ENCODE data around the gene ZBTB8A. TPM values are rescaled to one million over a fixed set of nuclear protein-coding genes. Genes with fewer than 3 reads are reported as not detected.

Gene ZBTB8A
- total and polyA plus RNA-seq, 2 of the 13 experiments (the other 11 are each of a cell fraction or from before 2014, with no cell fraction given) = 1.3 to 3.7 TPM

DNA sequence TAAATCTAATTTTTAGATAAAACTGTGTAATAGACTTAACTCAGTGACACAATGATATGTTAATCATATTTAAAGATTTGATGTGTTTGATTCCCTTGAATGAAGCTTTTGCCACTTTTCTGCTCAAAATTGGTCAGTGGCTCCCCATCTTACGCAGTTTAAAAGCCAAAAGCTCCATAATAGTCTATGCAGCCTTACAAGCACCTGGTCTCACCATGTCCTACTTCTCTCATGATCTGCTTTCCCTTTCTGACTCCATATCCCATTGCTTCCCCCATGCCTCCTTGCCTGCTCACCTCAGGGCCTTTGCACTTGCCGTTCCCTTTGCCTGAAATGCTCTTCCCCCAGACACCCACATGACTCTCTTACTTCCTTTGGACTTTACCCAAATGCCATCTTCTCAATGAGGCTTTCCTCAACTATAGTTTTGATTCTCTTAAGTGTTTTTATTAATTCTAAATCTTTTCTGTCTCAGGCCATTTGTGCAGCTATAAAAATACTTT lies 1.9 kb downstream of the ZBTB8A start:
- POLR2A ChIA-PET = no interaction called here
- no TSS peak for BruUV-seq (replicated peaks)
- Histone ChIP-seq H3K27ac (ENCODE audit: extremely low read length, insufficient read depth, low read length) (no peak overlapping the region), H4K20me1 (ENCODE audit: insufficient read depth, low read length) (no peaks in the 10 kb centered on the region), H3K79me2 (ENCODE audit: insufficient read depth, low read length) (no peaks in the 10 kb centered on the region), H3K4me1 (ENCODE audit: insufficient read depth, low read length) (peaks cover 22% of the 10 kb centered on the region), H2AFZ (ENCODE audit: low read length) (no peak overlapping the region), H3K36me3 (replicated peaks in 1 of 2; ENCODE audit: control insufficient read depth in 1 of 2, insufficient read depth in 2 of 2, low read length in 2 of 2) (no peaks in the 10 kb centered on the region), H3K27me3 (ENCODE audit: control insufficient read depth in 1 of 2, insufficient read depth in 2 of 2, low read length in 2 of 2) (peaks cover 0 to 12% of the 10 kb centered on the region in 2 experiments; a peak in 1 of 5 replicates), H3K4me3 (replicated peaks in 1 of 3; ENCODE audit: insufficient read depth in 1 of 3, low read depth in 2 of 3, low read length in 3 of 3) (no peak overlapping the region), H3K9ac (ENCODE audit: insufficient read depth, low read depth, low read length) (no peak overlapping the region), H3K4me2 (ENCODE audit: low read depth, low read length) (no peak overlapping the region), H3K9me3 (ENCODE audit: low read length) (no peaks in the 10 kb centered on the region)
- FAIRE-seq (no peak), DNase-seq (ENCODE audit: low spot score) (no peak), ATAC-seq (no peak)
- in situ Hi-C loops (cut with HindIII; ENCODE audit: extremely low pct_ligation_motif_present, low pct_unique_long_range_greater_than_20kb) = no loop called here
- CTCF ChIA-PET (ENCODE audit: low intra/inter-chr PET ratio, low total read pairs) = no interaction called here
- 90% methylated on average over 2 of the region's 2 CpGs for WGBS (ENCODE audit: low lambda C conversion rate)
- TF ChIP-seq, protein P1, sequence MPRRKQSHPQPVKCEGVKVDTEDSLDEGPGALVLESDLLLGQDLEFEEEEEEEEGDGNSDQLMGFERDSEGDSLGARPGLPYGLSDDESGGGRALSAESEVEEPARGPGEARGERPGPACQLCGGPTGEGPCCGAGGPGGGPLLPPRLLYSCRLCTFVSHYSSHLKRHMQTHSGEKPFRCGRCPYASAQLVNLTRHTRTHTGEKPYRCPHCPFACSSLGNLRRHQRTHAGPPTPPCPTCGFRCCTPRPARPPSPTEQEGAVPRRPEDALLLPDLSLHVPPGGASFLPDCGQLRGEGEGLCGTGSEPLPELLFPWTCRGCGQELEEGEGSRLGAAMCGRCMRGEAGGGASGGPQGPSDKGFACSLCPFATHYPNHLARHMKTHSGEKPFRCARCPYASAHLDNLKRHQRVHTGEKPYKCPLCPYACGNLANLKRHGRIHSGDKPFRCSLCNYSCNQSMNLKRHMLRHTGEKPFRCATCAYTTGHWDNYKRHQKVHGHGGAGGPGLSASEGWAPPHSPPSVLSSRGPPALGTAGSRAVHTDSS (CRISPR knock-in tag; conservative IDR thresholded peaks at IDR 0.05) = no peak
- 0 out of 2 replicates have a peak, but pooled peaks have one; percentile 21 for TF ChIP-seq ZMYM3 (CRISPR knock-in tag; IDR thresholded peaks at IDR 0.05)
- intact Hi-C loops (cut with micrococcal nuclease; ENCODE audit: unreplicated experiment) = no loop called here

DNA sequence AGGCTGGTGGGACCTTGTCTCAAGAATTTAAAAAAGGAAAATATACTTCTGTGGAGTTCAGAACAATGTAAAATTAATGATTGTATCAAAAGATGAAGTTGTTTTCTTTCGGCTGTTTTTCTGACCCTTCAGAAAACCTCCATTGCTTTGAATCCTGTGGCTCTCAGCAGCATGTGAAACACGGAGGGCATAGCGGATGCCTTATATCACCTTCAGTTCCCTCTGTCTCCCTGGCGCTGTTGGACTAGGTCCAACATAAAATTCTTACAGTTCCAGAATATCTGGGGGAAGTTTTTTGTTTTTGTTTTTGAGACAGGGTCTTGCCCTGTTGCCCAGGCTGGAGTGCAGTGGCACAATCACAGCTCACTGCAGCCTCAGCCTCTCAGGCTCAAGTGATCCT lies 7.4 kb downstream of the ZBTB8A start:
- no peak overlapping the region for H3K27ac ChIP-seq (ENCODE audit: extremely low read length, insufficient read depth, low read length)
- H3K4me1 ChIP-seq (ENCODE audit: insufficient read depth, low read length) = peaks cover 12% of the 10 kb centered on the region
- WGBS (ENCODE audit: low lambda C conversion rate) = 98% methylated on average over 4 of the region's 4 CpGs
- no peak overlapping the region for H3K4me3 ChIP-seq (replicated peaks in 1 of 3; ENCODE audit: insufficient read depth in 1 of 3, low read depth in 2 of 3, low read length in 3 of 3)
- DNase-seq (ENCODE audit: low spot score) (no peak), ATAC-seq (no peak), FAIRE-seq (no peak)
- H3K4me2 ChIP-seq (ENCODE audit: low read depth, low read length) = no peak overlapping the region
- no peaks in the 10 kb centered on the region for H4K20me1 ChIP-seq (ENCODE audit: insufficient read depth, low read length)
- H3K9ac ChIP-seq (ENCODE audit: insufficient read depth, low read depth, low read length) = no peak overlapping the region
- ChIA-PET CTCF (ENCODE audit: low intra/inter-chr PET ratio, low total read pairs) (no interaction called here), POLR2A (no interaction called here)
- no TSS peak for BruUV-seq (replicated peaks)
- H3K27me3 ChIP-seq (ENCODE audit: control insufficient read depth in 1 of 2, insufficient read depth in 2 of 2, low read length in 2 of 2) = no peaks in the 10 kb centered on the region
- intact Hi-C loops (cut with micrococcal nuclease; ENCODE audit: unreplicated experiment) = no loop called here
- no peaks in the 10 kb centered on the region for H3K9me3 ChIP-seq (ENCODE audit: low read length)
- TF ChIP-seq SOX13 (IDR thresholded peaks at IDR 0.05) (no peak), SOX13 (CRISPR knock-in tag; conservative IDR thresholded peaks at IDR 0.05 in 1 of 2, IDR thresholded peaks at IDR 0.05 in 1 of 2) (no peak), ZNF354B (CRISPR knock-in tag; IDR thresholded peaks at IDR 0.05) (no peak), NCOR1 (IDR thresholded peaks at IDR 0.05; ENCODE audit: borderline replicate concordance, low read length) (no peak), SMYD3 (CRISPR knock-in tag; IDR thresholded peaks at IDR 0.05) (no peak), RELA (CRISPR knock-in tag; IDR thresholded peaks at IDR 0.05) (no peak), GATA4 (IDR thresholded peaks at IDR 0.05; ENCODE audit: borderline replicate concordance, low read depth) (no peak), HHEX (CRISPR knock-in tag; IDR thresholded peaks at IDR 0.05) (no peak), TARDBP (CRISPR knock-in tag; IDR thresholded peaks at IDR 0.05) (no peak), ZNF44 (CRISPR knock-in tag; IDR thresholded peaks at IDR 0.05) (no peak), MXD4 (CRISPR knock-in tag; IDR thresholded peaks at IDR 0.05) (no peak), MTA3 (CRISPR knock-in tag; IDR thresholded peaks at IDR 0.05) (no peak)
- TF ChIP-seq, protein P2, sequence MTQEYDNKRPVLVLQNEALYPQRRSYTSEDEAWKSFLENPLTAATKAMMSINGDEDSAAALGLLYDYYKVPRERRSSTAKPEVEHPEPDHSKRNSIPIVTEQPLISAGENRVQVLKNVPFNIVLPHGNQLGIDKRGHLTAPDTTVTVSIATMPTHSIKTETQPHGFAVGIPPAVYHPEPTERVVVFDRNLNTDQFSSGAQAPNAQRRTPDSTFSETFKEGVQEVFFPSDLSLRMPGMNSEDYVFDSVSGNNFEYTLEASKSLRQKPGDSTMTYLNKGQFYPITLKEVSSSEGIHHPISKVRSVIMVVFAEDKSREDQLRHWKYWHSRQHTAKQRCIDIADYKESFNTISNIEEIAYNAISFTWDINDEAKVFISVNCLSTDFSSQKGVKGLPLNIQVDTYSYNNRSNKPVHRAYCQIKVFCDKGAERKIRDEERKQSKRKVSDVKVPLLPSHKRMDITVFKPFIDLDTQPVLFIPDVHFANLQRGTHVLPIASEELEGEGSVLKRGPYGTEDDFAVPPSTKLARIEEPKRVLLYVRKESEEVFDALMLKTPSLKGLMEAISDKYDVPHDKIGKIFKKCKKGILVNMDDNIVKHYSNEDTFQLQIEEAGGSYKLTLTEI (CRISPR knock-in tag; conservative IDR thresholded peaks at IDR 0.05) = no peak
- no peaks in the 10 kb centered on the region for H3K79me2 ChIP-seq (ENCODE audit: insufficient read depth, low read length)
- in situ Hi-C loops (cut with HindIII; ENCODE audit: extremely low pct_ligation_motif_present, low pct_unique_long_range_greater_than_20kb) = no loop called here
- H2AFZ ChIP-seq (ENCODE audit: low read length) = no peak overlapping the region
- H3K36me3 ChIP-seq (replicated peaks in 1 of 2; ENCODE audit: control insufficient read depth in 1 of 2, insufficient read depth in 2 of 2, low read length in 2 of 2) = no peaks in the 10 kb centered on the region

Measured in HepG2 (cell line).